ENCODE results near the gene MORC4. TPM values are rescaled to one million over a fixed set of nuclear protein-coding genes. Genes with fewer than 3 reads are reported as not detected.
A peak's percentile ranks its signal among the peaks of the same experiment; 100 is the strongest.

The MORC4 gene
- total and polyA plus RNA-seq, 7 donors: 2.1 to 17.1 (median 7.9) TPM

DNA sequence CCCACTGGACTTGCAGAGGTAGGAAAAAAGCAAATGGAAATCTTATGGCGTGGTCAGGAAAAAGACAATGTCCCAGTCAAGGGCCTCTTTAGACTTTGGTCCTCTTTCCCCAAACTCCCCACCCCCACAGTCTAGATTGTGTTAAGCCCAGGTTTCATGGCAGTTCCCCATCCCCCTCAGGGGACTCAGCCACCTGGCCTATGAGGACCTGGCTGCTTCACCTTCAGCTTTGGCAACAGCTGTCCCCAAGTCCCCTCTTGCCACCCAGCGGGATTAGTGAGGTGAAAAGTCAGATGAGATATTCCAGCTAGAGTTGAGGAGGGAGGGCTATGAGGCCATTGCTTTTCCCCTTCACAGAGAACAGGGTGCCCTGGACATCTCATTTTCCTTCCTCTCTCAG is 97.3 kb downstream of the MORC4 start:
- ATAC-seq (no peak), DNase-seq (no peak)
- H3K4me3 ChIP-seq: no peak overlapping the region
- TF ChIP-seq, protein P1, sequence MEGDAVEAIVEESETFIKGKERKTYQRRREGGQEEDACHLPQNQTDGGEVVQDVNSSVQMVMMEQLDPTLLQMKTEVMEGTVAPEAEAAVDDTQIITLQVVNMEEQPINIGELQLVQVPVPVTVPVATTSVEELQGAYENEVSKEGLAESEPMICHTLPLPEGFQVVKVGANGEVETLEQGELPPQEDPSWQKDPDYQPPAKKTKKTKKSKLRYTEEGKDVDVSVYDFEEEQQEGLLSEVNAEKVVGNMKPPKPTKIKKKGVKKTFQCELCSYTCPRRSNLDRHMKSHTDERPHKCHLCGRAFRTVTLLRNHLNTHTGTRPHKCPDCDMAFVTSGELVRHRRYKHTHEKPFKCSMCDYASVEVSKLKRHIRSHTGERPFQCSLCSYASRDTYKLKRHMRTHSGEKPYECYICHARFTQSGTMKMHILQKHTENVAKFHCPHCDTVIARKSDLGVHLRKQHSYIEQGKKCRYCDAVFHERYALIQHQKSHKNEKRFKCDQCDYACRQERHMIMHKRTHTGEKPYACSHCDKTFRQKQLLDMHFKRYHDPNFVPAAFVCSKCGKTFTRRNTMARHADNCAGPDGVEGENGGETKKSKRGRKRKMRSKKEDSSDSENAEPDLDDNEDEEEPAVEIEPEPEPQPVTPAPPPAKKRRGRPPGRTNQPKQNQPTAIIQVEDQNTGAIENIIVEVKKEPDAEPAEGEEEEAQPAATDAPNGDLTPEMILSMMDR (IDR thresholded peaks at IDR 0.05): no peak
- 70 to 94% (median 87%) methylated on average over 2 of the region's 2 CpGs for WGBS, 3 donors
- no peaks in the 10 kb centered on the region for H3K9me3 ChIP-seq
- H3K27ac ChIP-seq: peak overlapping the region; percentile 85
- intact Hi-C loops (cut with DNase I): loop anchor here in 1 of 2 donors (10.0 kb wide), 1 partner anchor 178 kb away; the partner anchor contains the start of gene RNF128
- peaks cover 30% of the 10 kb centered on the region for H3K4me1 ChIP-seq
- H3K36me3 ChIP-seq (ENCODE audit: insufficient read depth in 1 of 2, low read depth in 1 of 2): no peaks in the 10 kb centered on the region
- H3K27me3 ChIP-seq (ENCODE audit: insufficient read depth in 3 of 3, low read length in 2 of 3): no peaks in the 10 kb centered on the region

DNA sequence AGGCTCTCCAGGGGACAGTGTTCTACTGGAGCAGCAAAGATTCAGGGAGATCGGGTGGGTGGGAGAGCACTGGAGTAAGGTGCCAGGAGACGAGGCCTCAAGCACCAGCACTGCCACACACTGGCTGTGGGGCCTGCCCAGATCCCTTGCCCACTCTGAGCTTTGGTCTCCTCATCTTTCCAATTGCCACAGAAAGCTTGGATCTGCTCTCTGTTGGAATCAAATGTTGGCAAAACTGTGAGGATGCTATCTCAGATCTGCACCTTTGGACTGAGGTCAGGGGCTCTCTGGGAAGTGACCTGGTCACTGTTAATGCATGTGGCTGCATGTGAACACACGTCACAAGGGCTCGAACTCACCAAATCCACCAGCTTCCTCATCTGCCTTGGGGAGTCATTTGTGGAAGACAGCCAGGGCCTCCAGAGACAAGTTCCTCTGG is 98.2 kb downstream of the MORC4 start:
- no peak for DNase-seq
- no peak for ATAC-seq
- Histone ChIP-seq H3K4me3 (no peak overlapping the region), H3K27me3 (ENCODE audit: insufficient read depth in 3 of 3, low read length in 2 of 3) (no peaks in the 10 kb centered on the region), H3K4me1 (peaks cover 30% of the 10 kb centered on the region), H3K27ac (no peak overlapping the region), H3K36me3 (ENCODE audit: insufficient read depth in 1 of 2, low read depth in 1 of 2) (no peaks in the 10 kb centered on the region), H3K9me3 (no peaks in the 10 kb centered on the region)
- TF ChIP-seq, protein P1 (IDR thresholded peaks at IDR 0.05): no peak
- WGBS, 3 donors: 62 to 78% (median 70%) methylated on average over 4 of the region's 4 CpGs
- intact Hi-C loops (cut with DNase I): loop anchor here in 1 of 2 donors (2.0 to 10.0 kb wide), 2 partner anchors 51 to 177 kb away; partner anchors contain the start of gene RNF128

- WGBS, 3 donors: 61 to 90% (median 76%) methylated on average over 3 of the region's 3 CpGs
- Histone ChIP-seq H3K9me3 (no peaks in the 10 kb centered on the region), H3K36me3 (ENCODE audit: insufficient read depth in 1 of 2, low read depth in 1 of 2) (no peaks in the 10 kb centered on the region), H3K4me1 (peaks cover 30% of the 10 kb centered on the region), H3K4me3 (no peak overlapping the region), H3K27me3 (ENCODE audit: insufficient read depth in 3 of 3, low read length in 2 of 3) (no peaks in the 10 kb centered on the region), H3K27ac (no peak overlapping the region)
- TF ChIP-seq, protein P1 (IDR thresholded peaks at IDR 0.05): no peak
- DNase-seq (no peak), ATAC-seq (no peak)
- intact Hi-C loops (cut with DNase I): loop anchor here in 1 of 2 donors (2.0 to 10.0 kb wide), 2 partner anchors 51 to 177 kb away; partner anchors contain the start of gene RNF128
Measured at GRCh38 chrX:106901341-106901740, 98.7 kb downstream of the MORC4 start.

GRCh38 chrX:106899841-106900240 is 100.2 kb downstream of the MORC4 start:
- TF ChIP-seq, protein P1 (IDR thresholded peaks at IDR 0.05): no peak
- 77 to 100% (median 80%) methylated on average over 1 of the region's 1 CpG for WGBS, 3 donors
- Histone ChIP-seq H3K27ac (no peak overlapping the region), H3K4me3 (no peak overlapping the region), H3K27me3 (ENCODE audit: insufficient read depth in 3 of 3, low read length in 2 of 3) (no peaks in the 10 kb centered on the region), H3K36me3 (ENCODE audit: insufficient read depth in 1 of 2, low read depth in 1 of 2) (no peaks in the 10 kb centered on the region), H3K4me1 (peaks cover 19% of the 10 kb centered on the region), H3K9me3 (no peaks in the 10 kb centered on the region)
- intact Hi-C loops (cut with DNase I): loop anchor here (2.0 to 10.0 kb wide), 3 partner anchors 37 to 175 kb away; partner anchors contain the start of gene RNF128 (in 1 of the 2)
- ATAC-seq (no peak), DNase-seq (no peak)

- Histone ChIP-seq H3K27ac (no peak overlapping the region), H3K4me3 (no peak overlapping the region), H3K9me3 (no peaks in the 10 kb centered on the region), H3K36me3 (ENCODE audit: insufficient read depth in 1 of 2, low read depth in 1 of 2) (no peaks in the 10 kb centered on the region), H3K27me3 (ENCODE audit: insufficient read depth in 3 of 3, low read length in 2 of 3) (no peaks in the 10 kb centered on the region), H3K4me1 (peaks cover 14% of the 10 kb centered on the region)
- 50 to 69% (median 51%) methylated on average over 2 of the region's 2 CpGs for WGBS, 3 donors
- DNase-seq: no peak
- TF ChIP-seq, protein P1 (IDR thresholded peaks at IDR 0.05): no peak
- ATAC-seq: no peak
- intact Hi-C loops (cut with DNase I): loop anchor here in 1 of 2 donors (5.0 kb wide), 1 partner anchor 38 kb away; no protein-coding TSS in a partner anchor
Measured at GRCh38 chrX:106899276-106899675, 100.7 kb downstream of the MORC4 start.

Measured in psoas muscle (tissue), 8 donors.